ENCODE data around the gene PM20D1.

PM20D1 gene

GRCh38 chr1:205803986-205804385 is 45.9 kb downstream of the PM20D1 start:
- no peak for DNase-seq

GRCh38 chr1:205802060-205802459 is 47.9 kb downstream of the PM20D1 start:
- no peak for DNase-seq

GRCh38 chr1:205800981-205801703 is 48.8 kb downstream of the PM20D1 start:
- DNase-seq = no peak

- no peak for DNase-seq
Observed at GRCh38 chr1:205800427-205800826, 49.5 kb downstream of the PM20D1 start.

- no peak for DNase-seq
Observed at GRCh38 chr1:205798577-205798976, 51.4 kb downstream of the PM20D1 start.

GRCh38 chr1:205797168-205797567 is 52.8 kb downstream of the PM20D1 start:
- peak; percentile 32 for DNase-seq

- peak; percentile 93 for DNase-seq
Observed at GRCh38 chr1:205794011-205794730, 55.8 kb downstream of the PM20D1 start.

- no peak for DNase-seq
Observed at GRCh38 chr1:205792961-205793673, 56.8 kb downstream of the PM20D1 start.

GRCh38 chr1:205792481-205792881 is 57.5 kb downstream of the PM20D1 start:
- DNase-seq = no peak

- peak; percentile 73 for DNase-seq
Observed at GRCh38 chr1:205791568-205792180, 58.3 kb downstream of the PM20D1 start.

GRCh38 chr1:205787287-205787916 is 62.5 kb downstream of the PM20D1 start:
- DNase-seq = no peak

GRCh38 chr1:205786601-205787000 is 63.3 kb downstream of the PM20D1 start:
- no peak for DNase-seq

GRCh38 chr1:205785446-205785845 is 64.5 kb downstream of the PM20D1 start:
- no peak for DNase-seq

- no peak for DNase-seq
Observed at GRCh38 chr1:205783904-205784303, 66.0 kb downstream of the PM20D1 start.

GRCh38 chr1:205783433-205783795 is 66.5 kb downstream of the PM20D1 start:
- DNase-seq = no peak

- no peak for DNase-seq
Observed at GRCh38 chr1:205782627-205783432, 67.1 kb downstream of the PM20D1 start.

GRCh38 chr1:205780335-205780734 is 69.6 kb downstream of the PM20D1 start:
- DNase-seq = no peak

Data from inflammatory macrophage treated with lipopolysaccharide for 4 hours (primary cell).